ENCODE data around the gene LSM14B.
A peak's percentile ranks its signal among the peaks of the same experiment; 100 is the strongest.
"Not testable (repeated sequence)": the region's sequence is repeated elsewhere in the genome, so short reads cannot be mapped to it uniquely, and the experiment has no call there.

Gene LSM14B

DNA sequence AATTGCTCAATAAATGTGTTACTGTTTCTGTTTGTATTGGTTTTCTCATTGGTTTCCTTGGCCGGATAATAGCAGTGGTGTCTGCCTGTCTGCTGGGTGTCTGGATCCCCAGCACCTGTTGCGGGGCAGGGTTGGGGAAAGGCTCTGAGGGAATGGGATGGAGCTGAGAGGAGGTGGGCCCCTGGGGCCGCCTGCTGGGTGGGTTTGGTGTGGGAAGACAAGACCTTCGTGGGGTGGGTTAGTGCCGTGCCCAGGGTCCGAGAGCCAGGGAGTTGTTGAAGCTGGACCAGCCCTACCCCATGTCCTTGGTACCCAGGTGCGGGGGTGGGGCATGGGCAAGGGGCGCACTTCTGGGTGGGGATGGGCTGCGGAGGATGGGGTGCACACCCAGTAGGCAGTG is 25.3 kb downstream of the LSM14B start:
- no peak overlapping the region for H3K4me3 ChIP-seq (ENCODE audit: low read length)
- TF ChIP-seq CTCF (IDR thresholded peaks at IDR 0.05; ENCODE audit: insufficient read depth, low read depth, low read length, missing control alignments) = no peak
- no peak for DNase-seq (ENCODE audit: low read depth)

- DNase-seq (ENCODE audit: low read depth); H3K4me3 ChIP-seq (ENCODE audit: low read length): not testable (repeated sequence)
Measured at GRCh38 chr20:62148383-62148782, 26.1 kb downstream of the LSM14B start.

DNA sequence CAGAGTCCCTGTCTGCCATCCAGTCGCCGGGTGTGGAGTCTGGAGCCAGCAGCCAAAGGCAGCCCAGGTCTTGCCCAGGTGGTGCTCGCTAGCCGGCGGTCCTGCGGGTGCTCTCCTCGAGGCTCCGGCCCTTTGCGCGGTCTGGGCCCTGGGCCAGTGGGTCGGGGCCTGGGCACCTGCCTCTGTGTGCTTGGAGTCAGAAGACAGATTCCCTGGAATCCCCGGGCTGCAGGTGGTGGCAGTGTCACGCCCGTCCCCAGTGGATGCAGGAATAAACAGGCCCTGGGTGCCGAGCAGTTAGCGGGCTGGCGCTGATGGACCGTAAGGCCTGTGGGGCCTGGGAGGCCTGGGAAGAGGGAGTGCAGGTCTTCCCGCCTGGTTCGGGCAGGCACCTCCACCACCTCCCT is 26.6 kb downstream of the LSM14B start:
- no peak overlapping the region for H3K4me3 ChIP-seq (ENCODE audit: low read length)
- DNase-seq (ENCODE audit: low read depth) = no peak
- TF ChIP-seq CTCF (IDR thresholded peaks at IDR 0.05; ENCODE audit: insufficient read depth, low read depth, low read length, missing control alignments) = no peak

- no peak for TF ChIP-seq CTCF (IDR thresholded peaks at IDR 0.05; ENCODE audit: insufficient read depth, low read depth, low read length, missing control alignments)
- DNase-seq (ENCODE audit: low read depth) = peak; percentile 94
- H3K4me3 ChIP-seq (ENCODE audit: low read length) = no peak overlapping the region
Measured at GRCh38 chr20:62149532-62150309, 27.4 kb downstream of the LSM14B start.

DNA sequence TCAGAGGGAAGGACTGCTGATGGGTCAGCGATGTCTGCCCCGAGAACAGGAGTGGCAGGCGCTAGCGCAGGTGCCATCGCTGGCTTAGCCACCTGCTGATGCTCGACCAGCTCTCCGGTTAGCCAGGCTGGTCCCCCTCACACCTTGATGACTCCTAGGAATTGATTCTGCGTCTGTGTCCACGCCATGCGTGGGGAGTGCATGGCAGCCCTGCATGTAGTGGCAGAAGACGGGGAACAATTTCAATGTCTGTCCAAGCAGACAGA is 28.0 kb downstream of the LSM14B start:
- no peak for TF ChIP-seq CTCF (IDR thresholded peaks at IDR 0.05; ENCODE audit: insufficient read depth, low read depth, low read length, missing control alignments)
- no peak overlapping the region for H3K4me3 ChIP-seq (ENCODE audit: low read length)
- DNase-seq (ENCODE audit: low read depth) = no peak

- DNase-seq (ENCODE audit: low read depth) = no peak
- no peak overlapping the region for H3K4me3 ChIP-seq (ENCODE audit: low read length)
- no peak for TF ChIP-seq CTCF (IDR thresholded peaks at IDR 0.05; ENCODE audit: insufficient read depth, low read depth, low read length, missing control alignments)
Measured at GRCh38 chr20:62151225-62151624, 28.9 kb downstream of the LSM14B start.

DNA sequence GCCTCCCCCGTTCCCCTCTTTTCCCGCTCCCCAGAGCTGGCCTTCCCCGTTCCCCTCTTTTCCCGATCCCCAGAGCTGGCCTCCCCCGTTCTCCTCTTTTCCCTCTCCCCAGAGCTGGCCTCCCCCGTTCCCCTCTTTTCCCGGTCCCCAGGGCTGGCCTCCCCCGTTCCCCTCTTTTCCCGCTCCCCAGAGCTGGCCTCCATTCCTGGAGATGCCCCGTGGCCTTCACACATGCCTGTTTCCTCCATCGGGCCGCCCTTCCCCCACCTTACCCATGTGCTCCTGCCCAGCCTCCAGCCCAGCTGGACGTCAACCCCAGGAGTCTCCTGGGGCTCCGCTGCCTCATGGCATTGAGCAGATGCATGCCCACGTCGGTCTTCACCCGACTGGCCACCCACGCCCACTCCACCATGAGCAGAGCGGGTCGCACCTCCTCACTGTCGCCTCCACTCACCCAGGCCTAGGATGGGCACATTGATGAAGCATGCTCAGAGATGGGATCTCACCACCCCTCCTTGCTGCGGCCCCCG is 29.6 kb downstream of the LSM14B start:
- no peak for DNase-seq (ENCODE audit: low read depth)
- no peak overlapping the region for H3K4me3 ChIP-seq (ENCODE audit: low read length)
- TF ChIP-seq CTCF (IDR thresholded peaks at IDR 0.05; ENCODE audit: insufficient read depth, low read depth, low read length, missing control alignments) = no peak
